Kidney (tissue), 14 donors: Measurements from ENCODE around the gene SHLD1. TPM values are rescaled to one million over a fixed set of nuclear protein-coding genes. Genes with fewer than 3 reads are reported as not detected.

Experiments used
- DNase-seq, 5 donors: peaks; one replicate each; pipeline ENCODE4 v3.0.0-alpha.2; 2013 to 2020
- FAIRE-seq: peaks from 2 replicates; lab custom pipeline; 2012; peaks lifted over from hg19 to GRCh38; lab: Jason Lieb, UNC
- H3K27ac ChIP-seq, 2 donors: one replicate each; pipeline ENCODE4 v1.7.0; 2013; ENCODE audit warnings: low read depth in 2 of 2, low read length in 2 of 2, inconsistent platforms in 1 of 2
- H3K27me3 ChIP-seq: one replicate; pipeline ENCODE4 v1.7.1; 2013; ENCODE audit warnings: low read length, inconsistent platforms; ENCODE audit not compliant: control insufficient read depth, insufficient read depth
- H3K36me3 ChIP-seq, 3 donors: one replicate each; pipeline versions ENCODE4 v1.7.0 to v1.7.1; 2013; ENCODE audit warnings: low read length in 3 of 3, control low read depth in 1 of 3, inconsistent platforms in 1 of 3; ENCODE audit not compliant: insufficient read depth in 3 of 3, control insufficient read depth in 2 of 3
- H3K4me1 ChIP-seq, 3 donors: one replicate each; pipeline versions ENCODE4 v1.7.0 to v1.7.1; 2013; ENCODE audit warnings: low read length in 3 of 3, inconsistent platforms in 1 of 3, low read depth in 1 of 3; ENCODE audit not compliant: control insufficient read depth in 2 of 3, insufficient read depth in 2 of 3
- H3K4me3 ChIP-seq, 3 donors: one replicate each; pipeline versions ENCODE4 v1.7.0 to v1.8.1; 2013; ENCODE audit warnings: low read length in 3 of 3, control low read depth in 1 of 3, inconsistent platforms in 1 of 3
- H3K9ac ChIP-seq, 3 donors: one replicate each; pipeline versions ENCODE4 v1.7.0 to v1.7.1; 2013; ENCODE audit warnings: low read length in 3 of 3, control low read depth in 1 of 3, inconsistent platforms in 1 of 3
- H3K9me3 ChIP-seq, 3 donors: one replicate each; pipeline versions ENCODE4 v1.7.0 to v1.7.1; 2013; ENCODE audit warnings: low read length in 3 of 3, control low read depth in 1 of 3, inconsistent platforms in 1 of 3; ENCODE audit not compliant: control insufficient read depth in 2 of 3, insufficient read depth in 1 of 3
- intact Hi-C: fragments of 100-400 bp; cut with DNase I; formaldehyde crosslinking; loops from one replicate; pipeline ENCODE4 v1.11.1; 2022
- polyA plus RNA-seq: library from polyadenylated mRNA; stranded (reverse); fragments of 350-450 nt; fragmentation: Illumina TruSeq; extraction: RNeasy Lipid Tissue Mini Kit (QIAGEN cat#74804); gene quantifications from one replicate; pipeline ENCODE4 v1.2.3, GENCODE V29; 2014; ENCODE audit warnings: low read depth, low replicate concordance; ENCODE audit not compliant: insufficient read depth
- total RNA-seq: library from RNA; stranded (reverse); fragmentation: NEBNext Ultra II Directional; extraction: Animal tissue kit (Norgen Biotek cat#: 25700); gene quantifications from one replicate; pipeline ENCODE4 v1.2.1, GENCODE V29; 2021
- TF ChIP-seq, protein P1 (sequence below): IDR thresholded peaks from 3 replicates; pipeline ENCODE4 v1.5.1; 2012; ENCODE audit warnings: mild to moderate bottlenecking, moderate library complexity, borderline replicate concordance; ENCODE audit not compliant: insufficient read depth; ENCODE audit errors: extremely low read depth
- donor health status: control.
- donor health status: control.
- donor health status: control.
- donor health status: control.
- donor health status: control.
- donor health status: DM: yes; HTN: yes; CAD: no.
- donor health status: Normal renal cell carcinoma (clear cell type).

Gene SHLD1
- total and polyA plus RNA-seq, 2 donors from 2014 or later: 6.1 to 7.2 TPM

DNA sequence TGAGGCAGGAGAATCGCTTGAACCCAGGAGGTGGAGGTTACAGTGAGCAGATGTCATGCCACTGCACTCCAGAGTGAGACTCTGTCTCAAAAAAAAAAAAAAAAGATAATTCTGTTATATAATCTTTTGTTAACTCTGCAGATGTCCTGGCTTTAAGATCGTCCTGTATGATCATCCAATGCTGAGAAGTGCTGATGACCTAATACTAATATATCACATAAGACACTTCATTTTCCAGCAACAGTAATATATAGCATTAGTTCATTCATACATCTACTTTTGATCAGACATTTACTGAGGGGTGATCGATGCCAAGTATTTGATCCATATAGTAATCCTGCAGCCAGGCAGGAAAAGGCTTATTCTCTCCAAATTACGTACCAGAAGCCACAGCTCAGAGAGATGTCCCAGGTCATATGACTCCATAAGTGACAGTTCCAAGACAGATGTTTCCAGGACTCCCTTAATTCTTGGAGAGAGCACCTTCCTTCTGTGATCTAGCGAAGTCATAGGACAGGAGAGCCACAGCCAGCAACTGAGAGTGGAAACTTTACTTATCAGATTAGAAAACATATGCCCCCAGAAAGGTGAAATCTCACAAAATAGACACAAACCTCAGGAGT lies 60.7 kb downstream of the SHLD1 start:
- TF ChIP-seq, protein P1, sequence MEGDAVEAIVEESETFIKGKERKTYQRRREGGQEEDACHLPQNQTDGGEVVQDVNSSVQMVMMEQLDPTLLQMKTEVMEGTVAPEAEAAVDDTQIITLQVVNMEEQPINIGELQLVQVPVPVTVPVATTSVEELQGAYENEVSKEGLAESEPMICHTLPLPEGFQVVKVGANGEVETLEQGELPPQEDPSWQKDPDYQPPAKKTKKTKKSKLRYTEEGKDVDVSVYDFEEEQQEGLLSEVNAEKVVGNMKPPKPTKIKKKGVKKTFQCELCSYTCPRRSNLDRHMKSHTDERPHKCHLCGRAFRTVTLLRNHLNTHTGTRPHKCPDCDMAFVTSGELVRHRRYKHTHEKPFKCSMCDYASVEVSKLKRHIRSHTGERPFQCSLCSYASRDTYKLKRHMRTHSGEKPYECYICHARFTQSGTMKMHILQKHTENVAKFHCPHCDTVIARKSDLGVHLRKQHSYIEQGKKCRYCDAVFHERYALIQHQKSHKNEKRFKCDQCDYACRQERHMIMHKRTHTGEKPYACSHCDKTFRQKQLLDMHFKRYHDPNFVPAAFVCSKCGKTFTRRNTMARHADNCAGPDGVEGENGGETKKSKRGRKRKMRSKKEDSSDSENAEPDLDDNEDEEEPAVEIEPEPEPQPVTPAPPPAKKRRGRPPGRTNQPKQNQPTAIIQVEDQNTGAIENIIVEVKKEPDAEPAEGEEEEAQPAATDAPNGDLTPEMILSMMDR: no peak
- intact Hi-C loops: no loop called here
- FAIRE-seq: no peak
- no peak overlapping the region for H3K4me3 ChIP-seq
- no peak overlapping the region for H3K27ac ChIP-seq
- peaks cover 0 to 8% (median 0%) of the 10 kb centered on the region in 3 donors for H3K4me1 ChIP-seq
- no peak overlapping the region for H3K9ac ChIP-seq
- no peak for DNase-seq
- H3K36me3 ChIP-seq: no peaks in the 10 kb centered on the region
- no peaks in the 10 kb centered on the region for H3K27me3 ChIP-seq
- H3K9me3 ChIP-seq: no peaks in the 10 kb centered on the region

DNA sequence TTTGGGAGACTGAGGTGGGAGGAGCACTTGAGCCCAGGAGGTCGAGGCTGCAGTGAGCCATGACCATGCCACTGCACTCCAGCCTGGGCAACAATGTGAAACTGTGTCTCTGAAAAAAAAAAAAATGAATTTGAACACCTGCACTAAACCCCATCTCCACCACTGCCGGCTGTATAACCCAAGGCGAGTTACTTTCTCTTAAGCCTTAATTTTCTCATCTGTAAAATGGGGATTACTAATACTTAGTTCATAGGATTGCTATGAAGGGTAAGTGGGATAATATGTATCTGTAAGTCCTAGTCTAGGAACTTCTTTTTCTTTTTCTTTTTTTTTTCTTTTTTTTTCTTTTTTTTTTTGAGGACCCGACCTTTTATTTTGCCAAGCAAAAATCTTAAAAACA lies 61.5 kb downstream of the SHLD1 start:
- DNase-seq (no peak), FAIRE-seq (no peak)
- Histone ChIP-seq H3K27me3 (no peaks in the 10 kb centered on the region), H3K9ac (no peak overlapping the region), H3K4me1 (peaks cover 0 to 2% (median 0%) of the 10 kb centered on the region in 3 donors), H3K36me3 (no peaks in the 10 kb centered on the region), H3K4me3 (no peak overlapping the region), H3K9me3 (no peaks in the 10 kb centered on the region), H3K27ac (no peak overlapping the region)
- TF ChIP-seq, protein P1: no peak
- intact Hi-C loops: no loop called here

DNA sequence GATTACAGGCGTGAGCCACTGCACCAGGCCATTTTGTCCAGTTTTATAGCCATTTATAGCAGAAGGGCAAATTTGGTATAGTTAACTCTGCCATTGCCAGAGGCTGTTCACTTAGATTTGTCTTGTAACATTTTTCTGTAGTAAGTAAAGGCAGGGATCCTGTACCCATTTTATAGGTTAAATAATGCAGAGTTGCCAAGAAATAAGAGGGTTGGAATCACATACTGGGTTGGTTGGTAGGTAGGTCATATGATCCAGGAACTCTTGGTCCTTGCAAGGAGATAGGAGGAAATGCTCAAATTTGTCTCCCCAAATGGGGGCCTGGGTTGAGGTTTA lies 68.1 kb downstream of the SHLD1 start:
- Histone ChIP-seq H3K27me3 (no peaks in the 10 kb centered on the region), H3K4me3 (no peak overlapping the region), H3K4me1 (no peaks in the 10 kb centered on the region), H3K27ac (no peak overlapping the region), H3K36me3 (no peaks in the 10 kb centered on the region), H3K9ac (no peak overlapping the region), H3K9me3 (no peaks in the 10 kb centered on the region)
- intact Hi-C loops: no loop called here
- FAIRE-seq (no peak), DNase-seq (no peak)
- TF ChIP-seq, protein P1: no peak

DNA sequence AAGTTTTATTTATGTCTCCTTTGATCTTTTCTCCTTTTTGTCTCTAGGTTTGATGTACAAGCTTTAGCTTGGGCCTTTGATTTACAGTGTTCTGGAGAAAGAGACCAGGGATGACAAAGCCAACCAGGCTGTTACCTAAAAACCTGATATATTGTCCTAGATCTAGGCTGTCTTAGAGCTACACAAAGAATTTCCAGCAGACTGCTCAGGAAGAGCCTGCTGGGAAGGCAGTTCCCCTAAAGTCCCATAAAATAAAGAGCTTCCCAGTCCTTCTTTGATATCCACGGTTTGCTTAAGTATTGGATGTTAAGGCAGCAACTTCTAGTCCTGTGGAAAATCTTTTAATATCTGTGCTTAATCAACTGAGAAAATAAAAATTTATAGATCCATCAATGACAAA lies 70.5 kb downstream of the SHLD1 start:
- no peaks in the 10 kb centered on the region for H3K9me3 ChIP-seq
- no peaks in the 10 kb centered on the region for H3K36me3 ChIP-seq
- H3K27me3 ChIP-seq: no peaks in the 10 kb centered on the region
- TF ChIP-seq, protein P1: no peak
- intact Hi-C loops: no loop called here
- FAIRE-seq (no peak), DNase-seq (no peak)
- H3K4me1 ChIP-seq: no peaks in the 10 kb centered on the region
- no peak overlapping the region for H3K9ac ChIP-seq
- H3K4me3 ChIP-seq: no peak overlapping the region
- no peak overlapping the region for H3K27ac ChIP-seq
